NT2/D1 (cell line): ENCODE measurements around the gene GGA1.

Source experiments
- SUZ12 ChIP-seq: IDR thresholded peaks from 2 replicates; pipeline ENCODE4 v1.6.1; 2011; ENCODE audit not compliant: insufficient read length, insufficient read depth; ENCODE audit errors: extremely low read depth
- YY1 ChIP-seq: IDR thresholded peaks from 2 replicates; pipeline ENCODE4 v1.6.1; 2011; ENCODE audit not compliant: insufficient read length, insufficient read depth
- ZNF274 ChIP-seq: IDR thresholded peaks from 2 replicates; pipeline ENCODE4 v1.6.1; 2011; ENCODE audit warnings: mild to moderate bottlenecking, low read depth, low read length

DNA sequence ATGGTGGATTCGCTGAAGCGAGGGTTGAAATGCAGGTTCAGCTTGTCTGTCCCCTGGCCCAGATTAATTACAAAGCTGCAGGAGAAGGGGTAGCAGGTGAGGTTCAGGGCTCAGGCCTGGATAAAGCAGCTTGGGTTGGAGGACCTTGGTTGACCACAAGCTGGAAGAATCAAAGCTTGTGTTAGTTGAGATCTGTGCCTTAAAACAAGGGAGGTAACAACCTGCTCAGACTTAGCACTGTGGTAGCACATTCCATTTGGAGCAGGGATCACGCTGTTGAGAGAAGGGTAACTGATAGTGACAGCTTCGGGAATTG is 38.0 kb upstream of the GGA1 start:
- TF ChIP-seq YY1: no peak
- TF ChIP-seq SUZ12: no peak
- TF ChIP-seq ZNF274: no peak
